ENCODE measurements around the gene TATDN2. TPM values are rescaled to one million over a fixed set of nuclear protein-coding genes. Genes with fewer than 3 reads are reported as not detected.
A peak's percentile ranks its signal among the peaks of the same experiment; 100 is the strongest.

TATDN2 gene
- total and polyA plus RNA-seq, 4 experiments from 2014 or later = 8.4 to 79.3 (median 48.1) TPM

GRCh38 chr3:10281951-10282350, 33.7 kb downstream of the TATDN2 start:
- H3K27ac ChIP-seq (ENCODE audit: low read depth, low read length) = no peak overlapping the region
- ChIA-PET CTCF (ENCODE audit: partially characterized antibody) (interaction anchor here (0.7 to 3.7 kb wide), 2 partner anchors 19 to 85 kb away, joined by 3 to 14 read pairs; no protein-coding TSS in a partner anchor), POLR2A (ENCODE audit: partially characterized antibody) (interaction anchor here (1.3 kb wide), 1 partner anchor 39 kb away, joined by 3 read pairs; no protein-coding TSS in a partner anchor)
- no peaks in the 10 kb centered on the region for H3K27me3 Mint-ChIP-seq
- no peaks in the 10 kb centered on the region for H3K9me3 Mint-ChIP-seq
- H3K36me3 ChIP-seq (ENCODE audit: insufficient read depth, low read length) = peaks cover 46% of the 10 kb centered on the region
- H3K27ac Mint-ChIP-seq = peak overlapping the region in 4 of 7 donors; percentile 17 to 77 (median 67)
- H3K4me1 ChIP-seq (ENCODE audit: insufficient read depth, low read length) = peaks cover 23% of the 10 kb centered on the region
- no peak overlapping the region for H3K4me3 ChIP-seq (ENCODE audit: low read length in 2 of 2)
- H3K9me3 ChIP-seq (ENCODE audit: control insufficient read depth in 1 of 2, low read length in 2 of 2) = no peaks in the 10 kb centered on the region
- DNase-seq = no peak
- no peaks in the 10 kb centered on the region for H3K27me3 ChIP-seq (ENCODE audit: insufficient read depth, low read length)
- no peak overlapping the region for H3K4me3 Mint-ChIP-seq
- peaks cover 27 to 52% (median 35%) of the 10 kb centered on the region in 4 donors for H3K4me1 Mint-ChIP-seq
- peaks cover 21 to 74% of the 10 kb centered on the region in 2 donors for H3K36me3 Mint-ChIP-seq
- intact Hi-C loops (cut with micrococcal nuclease) = loop anchor here (10.0 kb wide), 1 partner anchor 297 kb away; the partner anchor contains the start of gene EMC3

- Histone ChIP-seq H3K27ac (ENCODE audit: low read depth, low read length) (peak overlapping the region; percentile 43), H3K36me3 (ENCODE audit: insufficient read depth, low read length) (peaks cover 42% of the 10 kb centered on the region), H3K4me3 (ENCODE audit: low read length in 2 of 2) (no peak overlapping the region), H3K9me3 (ENCODE audit: control insufficient read depth in 1 of 2, low read length in 2 of 2) (no peaks in the 10 kb centered on the region), H3K27me3 (ENCODE audit: insufficient read depth, low read length) (no peaks in the 10 kb centered on the region), H3K4me1 (ENCODE audit: insufficient read depth, low read length) (peaks cover 23% of the 10 kb centered on the region)
- peak overlapping the region; percentile 37 to 96 (median 80) for H3K27ac Mint-ChIP-seq
- POLR2A ChIA-PET (ENCODE audit: partially characterized antibody) = interaction anchor here (0.5 to 1.3 kb wide), 5 partner anchors 32 to 351 kb away, joined by 3 read pairs; partner anchors contain the start of gene TATDN2
- intact Hi-C loops (cut with micrococcal nuclease) = loop anchor here (10.0 kb wide), 1 partner anchor 299 kb away; the partner anchor contains the start of gene EMC3
- no peak for DNase-seq
- H3K4me3 Mint-ChIP-seq = peak overlapping the region in 4 of 8 donors; percentile 12 to 59 (median 34)
- CTCF ChIA-PET (ENCODE audit: partially characterized antibody) = interaction anchor here (0.7 to 3.7 kb wide), 6 partner anchors 13 to 352 kb away, joined by 3 to 14 read pairs (median 3); no protein-coding TSS in a partner anchor
- H3K9me3 Mint-ChIP-seq = no peaks in the 10 kb centered on the region
- peaks cover 14 to 64% of the 10 kb centered on the region in 2 donors for H3K36me3 Mint-ChIP-seq
- H3K4me1 Mint-ChIP-seq = peaks cover 29 to 49% (median 30%) of the 10 kb centered on the region in 4 donors
- no peaks in the 10 kb centered on the region for H3K27me3 Mint-ChIP-seq
Observed at GRCh38 chr3:10283638-10284037, 35.4 kb downstream of the TATDN2 start.

- intact Hi-C loops (cut with micrococcal nuclease) = loop anchor here (10.0 kb wide), 1 partner anchor 300 kb away; the partner anchor contains the start of gene EMC3
- no peaks in the 10 kb centered on the region for H3K27me3 ChIP-seq (ENCODE audit: insufficient read depth, low read length)
- peaks cover 23% of the 10 kb centered on the region for H3K4me1 ChIP-seq (ENCODE audit: insufficient read depth, low read length)
- no peaks in the 10 kb centered on the region for H3K9me3 ChIP-seq (ENCODE audit: control insufficient read depth in 1 of 2, low read length in 2 of 2)
- Mint-ChIP-seq H3K36me3 (peaks cover 8 to 63% of the 10 kb centered on the region in 2 donors), H3K4me3 (peak overlapping the region in 7 of 8 donors; percentile 28 to 67 (median 58)), H3K27ac (peak overlapping the region; percentile 80 to 96 (median 90)), H3K4me1 (peaks cover 29 to 45% (median 30%) of the 10 kb centered on the region in 4 donors), H3K27me3 (no peaks in the 10 kb centered on the region), H3K9me3 (no peaks in the 10 kb centered on the region)
- no peak overlapping the region for H3K4me3 ChIP-seq (ENCODE audit: low read length in 2 of 2)
- peaks cover 39% of the 10 kb centered on the region for H3K36me3 ChIP-seq (ENCODE audit: insufficient read depth, low read length)
- ChIA-PET POLR2A (ENCODE audit: partially characterized antibody) (interaction anchor here (1.3 kb wide), 1 partner anchor 81 kb away, joined by 3 read pairs; no protein-coding TSS in a partner anchor), CTCF (ENCODE audit: partially characterized antibody) (interaction anchor here (3.7 kb wide), 1 partner anchor 21 kb away, joined by 14 read pairs; no protein-coding TSS in a partner anchor)
- DNase-seq = peak; percentile 47 to 87 (median 59)
- H3K27ac ChIP-seq (ENCODE audit: low read depth, low read length) = peak overlapping the region; percentile 43
Observed at GRCh38 chr3:10284496-10284895, 36.2 kb downstream of the TATDN2 start.

- Mint-ChIP-seq H3K4me3 (no peak overlapping the region), H3K27me3 (no peaks in the 10 kb centered on the region)
- POLR2A ChIA-PET (ENCODE audit: partially characterized antibody) = interaction anchor here (1.8 kb wide), 1 partner anchor 43 kb away, joined by 3 read pairs; no protein-coding TSS in a partner anchor
Observed at GRCh38 chr3:10285272-10286132, 37.2 kb downstream of the TATDN2 start.

GRCh38 chr3:10286133-10286524, 37.9 kb downstream of the TATDN2 start:
- peaks cover 23% of the 10 kb centered on the region for H3K4me1 ChIP-seq (ENCODE audit: insufficient read depth, low read length)
- peaks cover 0 to 47% of the 10 kb centered on the region in 2 donors for H3K36me3 Mint-ChIP-seq
- H3K27me3 Mint-ChIP-seq = no peaks in the 10 kb centered on the region
- no peaks in the 10 kb centered on the region for H3K9me3 Mint-ChIP-seq
- no peak overlapping the region for H3K27ac ChIP-seq (ENCODE audit: low read depth, low read length)
- H3K9me3 ChIP-seq (ENCODE audit: control insufficient read depth in 1 of 2, low read length in 2 of 2) = no peaks in the 10 kb centered on the region
- intact Hi-C loops (cut with micrococcal nuclease) = loop anchor here (2.0 to 10.0 kb wide), 3 partner anchors 37 to 301 kb away; partner anchors contain the start of genes EMC3, IRAK2 and TATDN2
- H3K36me3 ChIP-seq (ENCODE audit: insufficient read depth, low read length) = peaks cover 26% of the 10 kb centered on the region
- H3K4me1 Mint-ChIP-seq = peaks cover 26 to 45% (median 29%) of the 10 kb centered on the region in 4 donors
- no peaks in the 10 kb centered on the region for H3K27me3 ChIP-seq (ENCODE audit: insufficient read depth, low read length)
- POLR2A ChIA-PET (ENCODE audit: partially characterized antibody) = interaction anchor here (1.8 kb wide), 1 partner anchor 44 kb away, joined by 3 read pairs; no protein-coding TSS in a partner anchor
- H3K27ac Mint-ChIP-seq = peak overlapping the region; percentile 17 to 89 (median 56)
- H3K4me3 Mint-ChIP-seq = no peak overlapping the region
- DNase-seq = no peak
- CTCF ChIA-PET (ENCODE audit: partially characterized antibody) = interaction anchor here (1.3 kb wide), 1 partner anchor 10 kb away, joined by 4 read pairs; no protein-coding TSS in a partner anchor
- H3K4me3 ChIP-seq (ENCODE audit: low read length in 2 of 2) = no peak overlapping the region

More at GRCh38 chr3:10285272-10286132, 37.2 kb downstream of the TATDN2 start:
- no peaks in the 10 kb centered on the region for H3K9me3 ChIP-seq (ENCODE audit: control insufficient read depth in 1 of 2, low read length in 2 of 2)
- peak overlapping the region; percentile 43 for H3K27ac ChIP-seq (ENCODE audit: low read depth, low read length)
- Mint-ChIP-seq H3K9me3 (no peaks in the 10 kb centered on the region), H3K36me3 (peaks cover 1 to 53% of the 10 kb centered on the region in 2 donors), H3K4me1 (peaks cover 26 to 45% (median 29%) of the 10 kb centered on the region in 4 donors), H3K27ac (peak overlapping the region; percentile 80 to 96 (median 90))
- intact Hi-C loops (cut with micrococcal nuclease) = loop anchor here (2.0 to 10.0 kb wide), 3 partner anchors 37 to 301 kb away; partner anchors contain the start of genes EMC3, IRAK2 and TATDN2
- no peak for DNase-seq
- H3K27me3 ChIP-seq (ENCODE audit: insufficient read depth, low read length) = no peaks in the 10 kb centered on the region
- H3K4me1 ChIP-seq (ENCODE audit: insufficient read depth, low read length) = peaks cover 23% of the 10 kb centered on the region
- no peak overlapping the region for H3K4me3 ChIP-seq (ENCODE audit: low read length in 2 of 2)
- H3K36me3 ChIP-seq (ENCODE audit: insufficient read depth, low read length) = peaks cover 29% of the 10 kb centered on the region
- CTCF ChIA-PET (ENCODE audit: partially characterized antibody) = interaction anchor here (0.6 to 1.3 kb wide), 2 partner anchors 10 to 303 kb away, joined by 3 to 4 read pairs; no protein-coding TSS in a partner anchor

- H3K27me3 Mint-ChIP-seq = no peaks in the 10 kb centered on the region
- Histone ChIP-seq H3K27me3 (ENCODE audit: insufficient read depth, low read length) (no peaks in the 10 kb centered on the region), H3K36me3 (ENCODE audit: insufficient read depth, low read length) (peaks cover 32% of the 10 kb centered on the region), H3K4me1 (ENCODE audit: insufficient read depth, low read length) (peaks cover 23% of the 10 kb centered on the region), H3K9me3 (ENCODE audit: control insufficient read depth in 1 of 2, low read length in 2 of 2) (no peaks in the 10 kb centered on the region), H3K4me3 (ENCODE audit: low read length in 2 of 2) (no peak overlapping the region), H3K27ac (ENCODE audit: low read depth, low read length) (no peak overlapping the region)
- peaks cover 0 to 47% of the 10 kb centered on the region in 2 donors for H3K36me3 Mint-ChIP-seq
- H3K27ac Mint-ChIP-seq = peak overlapping the region; percentile 2 to 57 (median 43)
- no peaks in the 10 kb centered on the region for H3K9me3 Mint-ChIP-seq
- POLR2A ChIA-PET (ENCODE audit: partially characterized antibody) = interaction anchor here (1.1 to 1.8 kb wide), 2 partner anchors 23 to 44 kb away, joined by 3 read pairs; no protein-coding TSS in a partner anchor
- DNase-seq = peak in 3 of 5 donors; percentile 66 to 72 (median 66)
- H3K4me3 Mint-ChIP-seq = no peak overlapping the region
- CTCF ChIA-PET (ENCODE audit: partially characterized antibody) = interaction anchor here (1.3 kb wide), 1 partner anchor 9 kb away, joined by 4 read pairs; no protein-coding TSS in a partner anchor
- H3K4me1 Mint-ChIP-seq = peaks cover 26 to 45% (median 29%) of the 10 kb centered on the region in 4 donors
- intact Hi-C loops (cut with micrococcal nuclease) = loop anchor here (1.0 to 10.0 kb wide), 5 partner anchors 38 to 354 kb away; partner anchors contain the start of genes EMC3, IRAK2 and TATDN2
Observed at GRCh38 chr3:10286596-10287295, 38.5 kb downstream of the TATDN2 start.

All from CD4-positive, alpha-beta memory T cell (primary cell).